Calu3 (cell line): ENCODE data around the gene DHX16. TPM values are rescaled to one million over a fixed set of nuclear protein-coding genes. Genes with fewer than 3 reads are reported as not detected.

Experiments
- BruUV-seq: library from RNA; stranded (reverse); fragments of 400-500 nt; replicated peaks from 2 replicates; lab custom pipeline; 2021; lab: Mats Ljungman, UMichigan
- CTCF ChIA-PET: fragments of 300-600 bp; sonication (Branson Sonifier 250); formaldehyde crosslinking; loops from one replicate; lab custom pipeline; 2022; ENCODE audit warnings: antibody characterized with exemption; lab: Charles Lee
- DNase-seq: peaks from one replicate; pipeline ENCODE4 v3.0.0; 2022
- H3K27ac Mint-ChIP-seq: one replicate; pipeline ENCODE4 v1.8.0; 2022; ENCODE audit warnings: mixed read lengths; ENCODE audit not compliant: unreplicated experiment
- H3K27me3 Mint-ChIP-seq: one replicate; pipeline ENCODE4 v1.8.0; 2022; ENCODE audit warnings: mixed read lengths; ENCODE audit not compliant: unreplicated experiment
- H3K36me3 Mint-ChIP-seq: one replicate; pipeline ENCODE4 v1.8.0; 2022; ENCODE audit warnings: mild to moderate bottlenecking, moderate library complexity, mixed read lengths; ENCODE audit not compliant: insufficient read depth, unreplicated experiment
- H3K4me1 Mint-ChIP-seq: one replicate; pipeline ENCODE4 v1.8.0; 2022; ENCODE audit warnings: mild to moderate bottlenecking, low read depth, mixed read lengths; ENCODE audit not compliant: unreplicated experiment
- H3K4me3 Mint-ChIP-seq: one replicate; pipeline ENCODE4 v1.8.0; 2022; ENCODE audit warnings: mild to moderate bottlenecking, low read depth, moderate library complexity, mixed read lengths; ENCODE audit not compliant: unreplicated experiment
- H3K9me3 Mint-ChIP-seq: one replicate; pipeline ENCODE4 v1.8.0; 2022; ENCODE audit warnings: low read depth, mixed read lengths; ENCODE audit not compliant: unreplicated experiment
- intact Hi-C: fragments of 100-400 bp; cut with micrococcal nuclease; formaldehyde crosslinking; loops from one replicate; pipeline ENCODE4 v1.10.0; 2022; ENCODE audit not compliant: unreplicated experiment
- total RNA-seq: library from RNA; stranded (reverse); gene quantifications from 2 replicates; pipeline ENCODE4 v1.2.3, GENCODE V29; 2022
- TF ChIP-seq, protein P1 (sequence below): fragments of 200-600 bp; IDR thresholded peaks from one replicate; pipeline ENCODE4 v1.8.0; 2022; ENCODE audit warnings: antibody characterized with exemption; ENCODE audit not compliant: unreplicated experiment

The DHX16 gene
- total RNA-seq, 1 experiment from 2014 or later: 55.6 TPM

DNA sequence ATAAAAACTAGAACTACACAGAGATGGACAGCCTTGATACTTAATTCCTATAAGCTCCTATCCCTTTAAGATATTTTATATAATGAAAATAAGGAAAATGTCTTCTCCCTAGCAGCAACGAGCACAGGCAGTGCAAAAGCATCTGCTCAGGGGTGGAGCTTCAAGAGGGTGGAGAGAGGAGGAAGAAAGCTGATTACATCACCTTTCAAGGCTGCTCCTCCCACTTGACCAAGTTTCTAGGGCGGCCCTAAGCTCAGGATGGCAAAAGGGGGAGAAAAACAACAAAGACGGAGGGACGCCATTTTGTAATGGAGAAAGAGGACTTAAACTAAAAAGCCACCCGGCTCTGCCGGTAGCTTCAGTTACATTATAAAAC, 58.0 kb downstream of the DHX16 start:
- intact Hi-C loops: loop anchor here (5.0 kb wide), 1 partner anchor 107 kb away; the partner anchor contains the start of gene TUBB
- TF ChIP-seq, protein P1, sequence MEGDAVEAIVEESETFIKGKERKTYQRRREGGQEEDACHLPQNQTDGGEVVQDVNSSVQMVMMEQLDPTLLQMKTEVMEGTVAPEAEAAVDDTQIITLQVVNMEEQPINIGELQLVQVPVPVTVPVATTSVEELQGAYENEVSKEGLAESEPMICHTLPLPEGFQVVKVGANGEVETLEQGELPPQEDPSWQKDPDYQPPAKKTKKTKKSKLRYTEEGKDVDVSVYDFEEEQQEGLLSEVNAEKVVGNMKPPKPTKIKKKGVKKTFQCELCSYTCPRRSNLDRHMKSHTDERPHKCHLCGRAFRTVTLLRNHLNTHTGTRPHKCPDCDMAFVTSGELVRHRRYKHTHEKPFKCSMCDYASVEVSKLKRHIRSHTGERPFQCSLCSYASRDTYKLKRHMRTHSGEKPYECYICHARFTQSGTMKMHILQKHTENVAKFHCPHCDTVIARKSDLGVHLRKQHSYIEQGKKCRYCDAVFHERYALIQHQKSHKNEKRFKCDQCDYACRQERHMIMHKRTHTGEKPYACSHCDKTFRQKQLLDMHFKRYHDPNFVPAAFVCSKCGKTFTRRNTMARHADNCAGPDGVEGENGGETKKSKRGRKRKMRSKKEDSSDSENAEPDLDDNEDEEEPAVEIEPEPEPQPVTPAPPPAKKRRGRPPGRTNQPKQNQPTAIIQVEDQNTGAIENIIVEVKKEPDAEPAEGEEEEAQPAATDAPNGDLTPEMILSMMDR: no peak
- peaks cover 62% of the 10 kb centered on the region for H3K4me1 Mint-ChIP-seq
- CTCF ChIA-PET: interaction anchor here (0.6 to 1.2 kb wide), 9 partner anchors 15 to 686 kb away, joined by 3 to 6 read pairs (median 5); partner anchors contain the start of genes ABCF1 and DHX16
- BruUV-seq: no TSS peak
- peaks cover 16% of the 10 kb centered on the region for H3K27me3 Mint-ChIP-seq
- DNase-seq: peak; percentile 90
- peak overlapping the region; percentile 98 for H3K27ac Mint-ChIP-seq
- peak overlapping the region; percentile 70 for H3K4me3 Mint-ChIP-seq
- no peaks in the 10 kb centered on the region for H3K9me3 Mint-ChIP-seq
- peaks cover 94% of the 10 kb centered on the region for H3K36me3 Mint-ChIP-seq

DNA sequence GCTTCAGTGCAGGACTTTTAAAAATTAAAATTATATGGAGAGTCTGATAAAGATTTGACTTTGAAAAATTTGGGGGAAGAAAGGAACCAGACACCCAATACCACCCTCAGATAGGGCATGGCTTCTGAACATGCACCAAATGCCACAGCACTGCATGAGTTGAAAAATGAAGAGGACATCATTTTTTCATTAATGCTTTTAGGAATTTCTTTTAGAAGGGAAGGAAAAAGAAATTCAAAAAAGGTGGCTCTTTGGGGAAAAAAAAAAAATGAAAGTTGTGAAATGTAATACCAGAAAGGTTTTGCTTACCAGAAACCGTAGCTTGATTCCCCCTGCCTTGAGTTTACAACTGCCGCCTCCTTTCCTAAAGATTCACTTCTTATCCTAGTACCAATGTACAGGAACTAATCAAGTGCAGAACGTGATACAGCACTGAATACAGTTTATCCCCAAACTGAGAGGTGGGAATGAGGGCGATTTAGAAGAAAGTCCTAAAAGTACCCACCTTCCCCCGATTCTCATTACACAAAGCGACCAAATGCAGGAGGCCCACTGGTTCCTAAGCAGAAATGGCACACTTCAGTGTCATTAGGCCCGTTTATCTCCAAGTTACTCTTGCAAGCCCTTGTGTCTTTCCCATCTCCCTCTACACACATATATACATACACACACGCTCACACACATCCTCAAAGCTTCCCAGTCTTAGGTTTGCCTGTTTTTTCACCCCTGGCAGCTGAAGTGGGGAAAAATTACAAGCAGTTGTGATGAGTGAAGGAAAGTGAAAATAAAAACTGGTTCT, 58.6 kb downstream of the DHX16 start:
- TF ChIP-seq, protein P1: no peak
- Mint-ChIP-seq H3K4me3 (peak overlapping the region; percentile 70), H3K9me3 (no peaks in the 10 kb centered on the region), H3K27me3 (peaks cover 16% of the 10 kb centered on the region), H3K4me1 (peaks cover 66% of the 10 kb centered on the region), H3K27ac (peak overlapping the region; percentile 98), H3K36me3 (peaks cover 94% of the 10 kb centered on the region)
- no TSS peak for BruUV-seq
- intact Hi-C loops: no loop called here
- DNase-seq: no peak
- CTCF ChIA-PET: interaction anchor here (0.6 to 1.2 kb wide), 9 partner anchors 14 to 687 kb away, joined by 3 to 6 read pairs (median 5); partner anchors contain the start of genes ABCF1 and DHX16

DNA sequence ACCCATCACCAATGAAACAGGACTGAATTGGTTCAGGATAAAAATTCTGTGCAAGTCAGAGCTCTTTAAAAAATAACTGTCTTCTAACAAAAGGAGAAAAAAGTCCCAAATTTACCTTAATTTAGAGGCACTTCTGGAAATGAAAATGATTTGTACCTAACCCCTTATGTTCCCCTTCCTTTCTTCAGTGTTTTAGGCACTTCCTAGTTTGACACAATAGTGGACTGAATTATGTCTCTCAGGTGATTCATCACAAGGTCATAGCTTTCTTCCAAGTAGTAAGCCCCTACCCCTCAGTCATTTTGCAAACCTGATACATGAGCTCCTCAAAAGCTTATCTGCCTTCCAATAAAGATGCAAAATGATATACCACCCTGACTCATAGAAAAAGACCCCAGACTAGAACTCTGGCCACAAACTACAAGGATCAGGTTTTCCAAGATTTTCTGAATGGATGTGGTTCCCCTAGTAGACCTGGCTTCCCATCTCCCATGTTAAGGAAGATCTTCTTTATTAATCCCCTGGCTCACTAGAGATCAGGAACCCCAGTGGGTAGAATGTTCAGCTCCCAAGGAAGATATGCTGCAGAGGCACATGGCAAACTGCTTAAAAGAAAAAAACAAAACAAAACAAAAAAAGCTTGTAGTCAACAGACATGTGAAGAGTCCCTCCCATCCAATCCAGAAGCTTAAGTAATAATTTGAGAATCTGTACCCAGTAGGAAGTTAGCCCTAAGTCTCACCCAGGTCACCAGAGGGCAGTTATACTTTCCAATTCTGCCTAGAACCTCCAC, 59.4 kb downstream of the DHX16 start:
- no peaks in the 10 kb centered on the region for H3K9me3 Mint-ChIP-seq
- BruUV-seq: no TSS peak
- H3K4me1 Mint-ChIP-seq: peaks cover 61% of the 10 kb centered on the region
- H3K27ac Mint-ChIP-seq: peak overlapping the region; percentile 98
- intact Hi-C loops: no loop called here
- DNase-seq: no peak
- H3K4me3 Mint-ChIP-seq: peak overlapping the region; percentile 28
- TF ChIP-seq, protein P1: no peak
- CTCF ChIA-PET: no interaction called here
- H3K27me3 Mint-ChIP-seq: peaks cover 16% of the 10 kb centered on the region
- peaks cover 94% of the 10 kb centered on the region for H3K36me3 Mint-ChIP-seq

DNA sequence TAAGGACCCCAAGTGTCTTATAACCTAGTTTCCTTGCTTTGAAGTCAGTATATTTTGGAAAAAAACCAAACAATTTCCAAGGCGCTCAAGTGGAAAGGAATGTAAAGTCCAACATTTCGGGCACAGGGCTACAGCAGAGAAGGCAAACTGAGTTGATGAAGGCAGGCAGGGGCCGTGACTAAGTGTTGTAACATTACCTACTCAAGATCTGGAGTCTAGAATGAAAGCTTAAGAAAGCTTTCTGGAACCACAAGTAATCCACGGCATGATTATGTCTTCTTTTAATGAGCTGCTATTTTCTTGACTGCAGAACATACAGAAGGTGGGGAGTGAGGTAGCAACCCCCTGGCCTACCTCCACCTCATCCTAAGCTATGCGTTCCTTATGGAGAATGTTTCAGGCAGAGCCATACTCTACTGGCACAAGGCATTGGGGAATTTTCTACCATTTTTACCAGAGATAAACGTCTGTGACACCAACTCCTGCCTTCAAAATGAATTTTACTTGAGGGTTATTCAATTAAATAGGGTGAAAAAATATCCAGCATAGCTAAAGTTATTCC, 60.0 kb downstream of the DHX16 start:
- Mint-ChIP-seq H3K9me3 (no peaks in the 10 kb centered on the region), H3K27ac (peak overlapping the region; percentile 98), H3K36me3 (peaks cover 94% of the 10 kb centered on the region), H3K4me1 (peaks cover 61% of the 10 kb centered on the region), H3K4me3 (no peak overlapping the region), H3K27me3 (peaks cover 14% of the 10 kb centered on the region)
- CTCF ChIA-PET: interaction anchor here (1.0 kb wide), 1 partner anchor 131 kb away, joined by 3 read pairs; no protein-coding TSS in a partner anchor
- DNase-seq: no peak
- intact Hi-C loops: no loop called here
- TF ChIP-seq, protein P1: no peak
- BruUV-seq: no TSS peak
